Activated CD4-positive, alpha-beta memory T cell treated with anti-CD3 and anti-CD28 coated beads, Interleukin-2, amount 10 ng/mL, durations not matched to agents 7 days and 5 days (primary cell): ENCODE results near the gene ZSWIM5. TPM values are rescaled to one million over a fixed set of nuclear protein-coding genes. Genes with fewer than 3 reads are reported as not detected.

Experiments
- CTCF ChIA-PET: fragments of 350-600 bp; sonication (Branson Sonifier 250); formaldehyde crosslinking; loops from one replicate; lab custom pipeline; 2021; ENCODE audit warnings: antibody characterized with exemption, inconsistent platforms; lab: Charles Lee
- POLR2A ChIA-PET: fragments of 350-600 bp; sonication (Branson Sonifier 250); formaldehyde crosslinking; loops from one replicate; lab custom pipeline; 2021; ENCODE audit warnings: antibody characterized with exemption; lab: Charles Lee
- DNase-seq: peaks from one replicate; pipeline ENCODE4 v3.0.0-alpha.2; 2020
- H3K27ac Mint-ChIP-seq: one replicate; pipeline ENCODE4 v1.8.0; 2021; ENCODE audit warnings: mild to moderate bottlenecking, mixed read lengths
- H3K27me3 Mint-ChIP-seq: one replicate; pipeline ENCODE4 v1.8.0; 2021; ENCODE audit warnings: mixed read lengths
- H3K36me3 Mint-ChIP-seq: one replicate; pipeline ENCODE4 v1.8.0; 2021; ENCODE audit warnings: low read depth, mixed read lengths
- H3K4me1 Mint-ChIP-seq: one replicate; pipeline ENCODE4 v1.8.0; 2021; ENCODE audit warnings: mixed read lengths
- H3K4me3 Mint-ChIP-seq: one replicate; pipeline ENCODE4 v1.8.0; 2021; ENCODE audit warnings: mild to moderate bottlenecking, mixed read lengths
- H3K9me3 Mint-ChIP-seq: one replicate; pipeline ENCODE4 v1.8.0; 2021; ENCODE audit warnings: mixed read lengths
- total RNA-seq, 2 experiments: library from RNA; stranded (reverse); gene quantifications; one replicate each; pipeline ENCODE4 v1.2.3, GENCODE V29; 2021

The ZSWIM5 gene
- total RNA-seq, 2 experiments from 2014 or later, result 0.30 to 0.38 TPM

DNA sequence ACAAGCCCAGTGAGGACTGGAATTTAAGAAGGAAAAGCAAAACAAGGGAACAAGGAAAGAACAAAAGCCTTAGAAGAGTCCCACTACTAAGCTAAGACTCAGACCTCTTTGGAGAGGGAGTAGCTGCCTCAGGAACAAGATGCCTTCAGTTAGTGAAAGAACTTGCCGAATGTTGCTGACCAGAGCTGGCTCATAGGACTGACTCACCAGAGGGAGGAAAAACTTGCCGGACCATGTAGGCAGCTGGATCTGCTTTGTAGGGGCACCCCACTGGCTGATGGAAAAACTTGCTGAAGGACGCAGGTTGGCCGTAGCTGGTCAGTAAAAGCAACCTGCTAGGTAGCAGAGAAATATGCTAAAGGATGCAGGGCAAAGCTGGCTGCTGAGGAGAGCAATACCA, 15.3 kb upstream of the ZSWIM5 start:
- no peak overlapping the region for H3K27ac Mint-ChIP-seq
- no peaks in the 10 kb centered on the region for H3K9me3 Mint-ChIP-seq
- DNase-seq, result no peak
- CTCF ChIA-PET, result no interaction called here
- no peak overlapping the region for H3K4me3 Mint-ChIP-seq
- POLR2A ChIA-PET, result no interaction called here
- H3K4me1 Mint-ChIP-seq, result no peaks in the 10 kb centered on the region
- H3K36me3 Mint-ChIP-seq, result no peaks in the 10 kb centered on the region
- H3K27me3 Mint-ChIP-seq, result no peaks in the 10 kb centered on the region

DNA sequence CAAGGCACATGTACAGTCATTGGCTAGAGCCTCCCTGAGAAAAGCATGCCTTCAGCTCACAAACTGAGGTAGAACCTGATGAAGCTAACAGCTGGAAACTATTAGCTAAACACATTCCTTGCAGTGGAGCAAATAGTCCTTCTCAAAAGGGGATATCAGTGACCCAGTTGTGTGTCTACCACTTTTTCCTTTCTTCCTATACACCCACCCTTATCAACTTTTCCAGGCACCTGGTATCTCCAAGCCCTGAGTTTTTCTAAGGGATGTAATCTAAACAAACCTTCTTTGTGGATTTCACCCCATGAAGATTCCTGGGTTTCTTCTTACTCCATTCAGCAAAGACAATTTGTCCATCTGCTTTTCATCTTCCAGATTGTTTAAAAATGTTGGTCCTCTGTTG, 10.5 kb upstream of the ZSWIM5 start:
- Mint-ChIP-seq H3K4me1 (no peaks in the 10 kb centered on the region), H3K27ac (no peak overlapping the region), H3K9me3 (no peaks in the 10 kb centered on the region), H3K4me3 (no peak overlapping the region), H3K27me3 (no peaks in the 10 kb centered on the region), H3K36me3 (no peaks in the 10 kb centered on the region)
- no peak for DNase-seq
- POLR2A ChIA-PET, result no interaction called here
- CTCF ChIA-PET, result interaction anchor here (0.6 kb wide), 1 partner anchor 90 kb away, joined by 3 read pairs; no protein-coding TSS in a partner anchor

GRCh38 chr1:45216200-45216541, 9.8 kb upstream of the ZSWIM5 start:
- no peaks in the 10 kb centered on the region for H3K9me3 Mint-ChIP-seq
- no peaks in the 10 kb centered on the region for H3K4me1 Mint-ChIP-seq
- CTCF ChIA-PET, result interaction anchor here (0.6 kb wide), 1 partner anchor 89 kb away, joined by 3 read pairs; no protein-coding TSS in a partner anchor
- no peak for DNase-seq
- no peaks in the 10 kb centered on the region for H3K36me3 Mint-ChIP-seq
- H3K4me3 Mint-ChIP-seq, result no peak overlapping the region
- H3K27ac Mint-ChIP-seq, result no peak overlapping the region
- POLR2A ChIA-PET, result no interaction called here
- H3K27me3 Mint-ChIP-seq, result no peaks in the 10 kb centered on the region

- Mint-ChIP-seq H3K4me1 (no peaks in the 10 kb centered on the region), H3K4me3 (no peak overlapping the region), H3K27me3 (no peaks in the 10 kb centered on the region), H3K36me3 (no peaks in the 10 kb centered on the region), H3K27ac (no peak overlapping the region), H3K9me3 (no peaks in the 10 kb centered on the region)
- POLR2A ChIA-PET, result interaction anchor here (1.0 to 1.4 kb wide), 2 partner anchors 9 to 17 kb away, joined by 3 read pairs; partner anchors contain the start of gene ZSWIM5
- CTCF ChIA-PET, result no interaction called here
- no peak for DNase-seq
Observed at GRCh38 chr1:45215485-45216199, 9.2 kb upstream of the ZSWIM5 start.

- CTCF ChIA-PET, result no interaction called here
- Mint-ChIP-seq H3K27ac (no peak overlapping the region), H3K36me3 (no peaks in the 10 kb centered on the region), H3K4me3 (no peak overlapping the region), H3K4me1 (no peaks in the 10 kb centered on the region), H3K9me3 (no peaks in the 10 kb centered on the region), H3K27me3 (no peaks in the 10 kb centered on the region)
- POLR2A ChIA-PET, result interaction anchor here (1.4 kb wide), 1 partner anchor 8 kb away, joined by 3 read pairs; the partner anchor contains the start of gene ZSWIM5
- DNase-seq, result no peak
Observed at GRCh38 chr1:45213892-45214291, 7.5 kb upstream of the ZSWIM5 start.

DNA sequence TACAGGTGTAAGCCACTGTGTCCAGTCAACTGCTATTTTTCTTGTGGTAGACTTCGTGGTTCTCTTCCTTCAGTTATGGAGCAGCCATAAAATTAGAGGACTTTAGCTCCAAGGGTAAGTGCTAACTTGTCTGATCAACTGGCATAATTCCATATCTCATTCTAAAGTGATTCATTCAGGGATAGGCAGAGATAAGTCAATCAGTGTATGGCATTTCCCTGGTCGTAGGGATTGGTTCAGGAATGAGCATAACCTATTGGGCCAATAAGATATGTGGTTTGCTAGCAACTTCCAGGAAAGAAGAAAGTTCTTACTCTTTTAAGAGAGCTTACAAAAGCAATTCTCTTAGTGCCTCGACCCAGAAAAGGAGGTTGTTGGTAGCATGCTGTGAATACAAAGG, 4.7 kb upstream of the ZSWIM5 start:
- H3K27me3 Mint-ChIP-seq, result peaks cover 8% of the 10 kb centered on the region
- no peak for DNase-seq
- H3K4me3 Mint-ChIP-seq, result no peak overlapping the region
- peaks cover 9% of the 10 kb centered on the region for H3K4me1 Mint-ChIP-seq
- no peaks in the 10 kb centered on the region for H3K9me3 Mint-ChIP-seq
- ChIA-PET CTCF (no interaction called here), POLR2A (interaction anchor here (0.6 to 1.0 kb wide), 2 partner anchors 11 to 419 kb away, joined by 3 to 5 read pairs; no protein-coding TSS in a partner anchor)
- H3K27ac Mint-ChIP-seq, result no peak overlapping the region
- no peaks in the 10 kb centered on the region for H3K36me3 Mint-ChIP-seq

DNA sequence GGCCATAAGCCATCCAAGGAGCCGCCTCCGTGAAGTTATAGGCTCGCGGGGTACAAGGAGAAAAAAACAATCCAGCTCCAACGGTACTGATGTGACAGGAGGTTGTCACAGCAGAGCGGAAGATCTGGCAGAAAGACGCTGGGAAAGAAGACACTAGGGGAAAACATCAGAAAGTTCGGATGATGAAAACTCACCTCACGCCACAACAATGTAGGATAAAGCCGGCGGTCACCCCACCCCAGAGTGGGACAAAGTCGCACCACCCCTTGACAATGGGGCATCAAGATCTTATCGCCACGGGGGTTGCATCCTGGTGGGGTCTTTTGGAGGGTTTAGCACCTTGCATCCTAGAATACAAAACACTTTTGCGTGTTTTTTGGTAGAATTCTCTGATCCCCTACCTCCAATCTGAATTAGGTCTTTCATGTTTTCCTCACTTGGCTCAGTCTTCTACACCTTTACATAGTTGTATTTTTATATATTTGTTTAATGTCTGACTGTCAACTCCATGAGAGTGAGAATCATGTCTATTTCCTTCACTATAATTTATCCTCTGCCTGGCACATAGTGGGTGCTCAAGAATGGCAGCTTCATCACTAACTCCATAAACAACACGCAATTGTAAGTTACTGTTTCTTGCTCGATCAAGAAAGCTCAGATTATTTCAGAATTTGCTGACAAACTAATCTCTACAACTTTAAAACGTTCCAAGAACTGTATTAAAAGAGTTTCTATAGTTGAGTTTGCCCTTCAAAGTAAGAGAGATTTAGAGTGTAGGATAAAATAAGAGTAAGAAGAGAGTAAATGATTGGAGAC, 611 bp upstream of the ZSWIM5 start:
- no peaks in the 10 kb centered on the region for H3K36me3 Mint-ChIP-seq
- no peak overlapping the region for H3K27ac Mint-ChIP-seq
- POLR2A ChIA-PET, result interaction anchor here (1.2 to 2.5 kb wide), 2 partner anchors 8 to 97 kb away, joined by 3 to 9 read pairs; no protein-coding TSS in a partner anchor
- peaks cover 20% of the 10 kb centered on the region for H3K27me3 Mint-ChIP-seq
- DNase-seq, result no peak
- peak overlapping the region; percentile 84 for H3K4me3 Mint-ChIP-seq
- H3K9me3 Mint-ChIP-seq, result no peaks in the 10 kb centered on the region
- peaks cover 13% of the 10 kb centered on the region for H3K4me1 Mint-ChIP-seq
- CTCF ChIA-PET, result interaction anchor here (1.1 kb wide), 1 partner anchor 92 kb away, joined by 3 read pairs; no protein-coding TSS in a partner anchor

- no peaks in the 10 kb centered on the region for H3K36me3 Mint-ChIP-seq
- H3K27ac Mint-ChIP-seq, result no peak overlapping the region
- POLR2A ChIA-PET, result interaction anchor here (1.2 to 2.5 kb wide), 2 partner anchors 9 to 98 kb away, joined by 3 to 9 read pairs; no protein-coding TSS in a partner anchor
- peaks cover 13% of the 10 kb centered on the region for H3K4me1 Mint-ChIP-seq
- no peaks in the 10 kb centered on the region for H3K9me3 Mint-ChIP-seq
- peaks cover 20% of the 10 kb centered on the region for H3K27me3 Mint-ChIP-seq
- CTCF ChIA-PET, result no interaction called here
- peak overlapping the region; percentile 77 for H3K4me3 Mint-ChIP-seq
- DNase-seq, result no peak
Observed at GRCh38 chr1:45205011-45205909, 1.1 kb downstream of the ZSWIM5 start.

- peaks cover 5% of the 10 kb centered on the region for H3K4me1 Mint-ChIP-seq
- H3K9me3 Mint-ChIP-seq, result no peaks in the 10 kb centered on the region
- peaks cover 14% of the 10 kb centered on the region for H3K27me3 Mint-ChIP-seq
- H3K36me3 Mint-ChIP-seq, result no peaks in the 10 kb centered on the region
- no peak overlapping the region for H3K4me3 Mint-ChIP-seq
- H3K27ac Mint-ChIP-seq, result no peak overlapping the region
- DNase-seq, result no peak
- ChIA-PET CTCF (no interaction called here), POLR2A (no interaction called here)
Observed at GRCh38 chr1:45200906-45201500, 5.4 kb downstream of the ZSWIM5 start.

DNA sequence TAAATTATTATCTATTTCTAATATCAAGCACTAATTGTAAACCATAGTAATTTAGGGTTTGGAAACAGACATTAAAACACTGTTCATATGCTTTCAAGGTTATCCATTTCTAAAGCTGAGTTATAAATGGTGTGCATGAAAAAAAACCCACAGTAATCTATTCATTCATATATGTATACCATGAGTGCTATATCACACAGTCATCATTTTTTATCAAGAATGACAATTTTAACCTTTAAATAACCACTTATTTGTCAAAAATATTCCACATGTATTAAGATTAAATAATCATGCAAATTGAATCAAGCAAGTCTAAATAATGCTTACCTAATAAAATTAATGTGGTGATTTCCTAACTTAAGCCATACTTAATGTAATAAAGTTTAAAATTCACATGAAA, 6.0 kb downstream of the ZSWIM5 start:
- no peak for DNase-seq
- Mint-ChIP-seq H3K9me3 (no peaks in the 10 kb centered on the region), H3K27ac (no peak overlapping the region), H3K27me3 (peaks cover 12% of the 10 kb centered on the region), H3K36me3 (no peaks in the 10 kb centered on the region), H3K4me1 (peaks cover 3% of the 10 kb centered on the region), H3K4me3 (no peak overlapping the region)
- ChIA-PET CTCF (no interaction called here), POLR2A (interaction anchor here (0.7 kb wide), 1 partner anchor 11 kb away, joined by 3 read pairs; no protein-coding TSS in a partner anchor)

DNA sequence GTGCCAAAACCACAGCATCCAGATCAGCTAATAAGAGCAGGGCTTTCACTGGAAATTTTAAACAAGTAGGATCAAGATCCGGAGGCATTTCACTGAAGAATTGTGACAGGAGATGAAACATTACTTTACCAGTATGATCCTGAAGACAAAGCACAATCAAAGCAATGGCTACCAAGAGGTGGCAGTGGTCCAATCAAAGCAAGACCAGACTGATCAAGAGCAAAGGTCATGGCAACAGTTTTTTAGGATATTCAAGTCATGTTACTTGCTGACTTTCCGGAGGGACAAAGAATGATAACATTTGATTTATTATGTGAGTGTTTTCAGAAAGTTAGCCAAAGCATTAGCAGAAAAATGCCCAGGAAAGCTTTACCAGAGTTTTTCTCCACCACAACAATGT, 8.2 kb downstream of the ZSWIM5 start:
- no peak for DNase-seq
- Mint-ChIP-seq H3K9me3 (no peaks in the 10 kb centered on the region), H3K4me3 (no peak overlapping the region), H3K36me3 (no peaks in the 10 kb centered on the region), H3K27ac (no peak overlapping the region), H3K4me1 (no peaks in the 10 kb centered on the region), H3K27me3 (peaks cover 1% of the 10 kb centered on the region)
- ChIA-PET POLR2A (no interaction called here), CTCF (interaction anchor here (0.6 kb wide), 1 partner anchor 68 kb away, joined by 3 read pairs; no protein-coding TSS in a partner anchor)

DNA sequence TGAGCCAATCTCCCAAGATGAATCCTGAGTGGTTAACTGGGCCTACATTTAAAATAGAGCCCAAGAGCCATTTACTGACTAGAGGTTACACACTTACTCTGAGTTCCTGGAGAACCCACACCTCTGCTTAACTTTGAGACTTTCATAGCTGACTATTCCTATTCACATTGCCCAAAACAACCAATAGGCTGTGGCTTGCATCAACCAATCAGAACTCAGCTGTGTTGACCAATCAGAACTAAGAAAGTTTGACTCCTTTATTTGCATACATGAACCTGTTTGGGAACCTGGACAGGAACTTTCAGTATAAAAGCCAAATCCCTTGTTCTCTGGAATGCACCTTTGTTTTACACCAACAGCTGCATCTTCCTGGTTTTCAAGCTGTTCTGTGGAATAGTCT, 9.5 kb downstream of the ZSWIM5 start:
- no peaks in the 10 kb centered on the region for H3K9me3 Mint-ChIP-seq
- no peaks in the 10 kb centered on the region for H3K36me3 Mint-ChIP-seq
- no peak overlapping the region for H3K27ac Mint-ChIP-seq
- no peak for DNase-seq
- ChIA-PET POLR2A (no interaction called here), CTCF (no interaction called here)
- H3K4me3 Mint-ChIP-seq, result no peak overlapping the region
- peaks cover 1% of the 10 kb centered on the region for H3K27me3 Mint-ChIP-seq
- no peaks in the 10 kb centered on the region for H3K4me1 Mint-ChIP-seq
